GM18526 (cell line): ENCODE results near the gene CFAP92.

ENCODE experiments used
- POLR2A ChIP-seq: IDR thresholded peaks from 3 replicates; pipeline ENCODE4 v1.6.1; 2011; ENCODE audit not compliant: insufficient read length; ENCODE audit errors: extremely low read depth

The CFAP92 gene

DNA sequence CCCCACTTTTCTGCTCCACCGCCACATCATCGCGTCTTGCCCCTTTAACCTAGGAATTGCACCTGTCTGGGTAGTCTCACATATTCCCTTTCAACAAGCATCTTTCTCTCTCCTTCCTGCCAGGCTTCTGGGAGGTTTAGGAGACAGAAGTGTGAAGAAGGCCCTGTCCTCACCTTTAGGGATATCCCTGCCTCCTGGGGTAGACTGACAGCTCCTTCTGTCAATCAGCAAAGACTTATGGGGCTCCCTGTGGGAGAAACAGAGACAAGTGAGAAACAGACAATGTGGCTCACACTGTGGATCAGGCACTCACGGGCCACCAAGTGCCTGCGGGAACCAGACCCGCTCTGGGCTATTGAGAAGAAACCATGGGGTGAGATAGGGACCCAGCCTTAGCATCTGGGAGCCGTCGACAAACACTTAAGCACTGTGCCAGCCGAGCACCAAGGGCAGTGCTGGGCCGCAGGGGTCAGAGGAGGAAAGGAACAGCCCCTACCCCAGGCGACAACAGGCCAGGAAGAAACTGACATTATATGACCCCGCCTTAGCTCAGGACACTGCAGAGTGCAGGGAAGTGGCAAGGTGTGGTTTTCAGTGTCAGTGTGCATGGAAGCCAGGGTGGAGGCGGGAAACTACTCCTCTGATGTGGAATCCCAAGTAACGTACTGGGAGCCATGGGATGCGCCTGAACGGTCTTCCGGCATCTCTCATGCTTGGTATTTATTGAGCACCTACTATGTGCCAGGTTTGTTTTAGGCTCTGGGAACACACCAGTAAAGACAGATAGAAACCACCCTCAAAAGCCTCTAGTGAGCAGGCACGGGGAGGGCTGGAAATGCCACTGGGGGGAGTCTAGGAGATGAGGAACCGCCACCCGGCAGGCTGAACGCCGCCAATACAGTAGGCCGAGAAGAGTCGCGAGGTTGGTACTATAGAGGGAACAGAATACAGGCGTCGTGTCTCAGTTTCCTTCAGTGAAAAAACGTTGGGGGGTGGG, 9.0 kb upstream of the CFAP92 start:
- no peak for TF ChIP-seq POLR2A

GRCh38 chr3:129001806-129002572, 8.1 kb upstream of the CFAP92 start:
- TF ChIP-seq POLR2A, result no peak

- no peak for TF ChIP-seq POLR2A
Measured at GRCh38 chr3:129001101-129001805, 7.4 kb upstream of the CFAP92 start, which contains the start of gene EFCC1. EFCC1 (plus strand) TSS chr3:129001304; CDS start chr3:129001629, 325 bp downstream.

- no peak for TF ChIP-seq POLR2A
Measured at GRCh38 chr3:129000742-129001100, 6.8 kb upstream of the CFAP92 start.

DNA sequence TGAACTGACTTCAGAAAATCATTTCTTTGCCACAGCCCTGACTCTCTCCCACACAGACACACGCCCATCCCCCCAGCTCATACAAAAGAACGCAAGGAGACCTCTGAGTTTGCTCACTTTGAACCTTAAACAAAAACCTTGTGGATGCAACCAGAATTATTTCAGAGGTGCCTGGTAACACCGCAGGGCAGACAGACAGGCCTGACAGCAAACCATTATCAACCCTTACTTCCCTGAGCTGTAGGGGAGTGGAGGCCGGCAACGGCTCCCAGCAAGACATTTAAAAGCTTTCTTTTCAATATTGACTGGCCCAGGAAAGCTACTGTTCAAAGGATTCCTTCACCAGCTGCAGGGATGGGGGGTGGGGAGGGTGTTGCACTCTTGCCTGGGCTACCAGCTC, 5.2 kb upstream of the CFAP92 start:
- TF ChIP-seq POLR2A, result no peak

- TF ChIP-seq POLR2A, result no peak
Measured at GRCh38 chr3:128998561-128998960, 4.7 kb upstream of the CFAP92 start.

DNA sequence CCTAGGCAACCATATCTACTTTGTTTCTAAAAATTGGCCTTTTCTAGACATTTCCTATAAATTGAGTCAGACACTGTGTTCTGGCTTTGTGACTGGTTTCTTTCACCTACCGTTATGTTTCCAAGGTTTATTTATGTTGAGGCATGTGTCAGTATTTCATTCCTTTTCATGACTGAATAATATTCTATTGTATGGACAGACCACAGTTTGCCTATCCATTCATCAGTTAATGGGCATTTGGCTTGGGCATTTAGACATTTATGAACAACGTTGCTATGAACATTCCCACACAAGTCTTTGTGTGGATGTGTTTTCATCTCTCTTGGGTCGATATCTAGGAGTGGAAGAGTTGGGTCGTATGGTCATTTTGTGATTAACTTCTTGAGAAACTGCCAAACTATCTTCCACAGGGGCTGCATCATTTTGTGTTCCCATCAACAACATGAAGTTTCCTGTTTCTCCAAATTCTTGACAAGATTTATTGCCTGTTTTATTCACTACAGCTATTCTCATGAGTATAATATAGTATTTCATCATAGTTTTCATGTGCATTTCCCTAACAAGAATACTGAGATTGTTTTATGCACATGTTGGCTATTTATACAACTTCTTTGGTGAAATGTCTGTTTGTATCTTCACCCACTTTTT, 3.7 kb upstream of the CFAP92 start:
- no peak for TF ChIP-seq POLR2A

GRCh38 chr3:128996726-128997125, 2.9 kb upstream of the CFAP92 start:
- no peak for TF ChIP-seq POLR2A

- no peak for TF ChIP-seq POLR2A
Measured at GRCh38 chr3:128996200-128996599, 2.3 kb upstream of the CFAP92 start.

- no peak for TF ChIP-seq POLR2A
Measured at GRCh38 chr3:128995737-128996136, 1.9 kb upstream of the CFAP92 start.

GRCh38 chr3:128994581-128995546, 988 bp upstream of the CFAP92 start:
- TF ChIP-seq POLR2A, result no peak

GRCh38 chr3:128994173-128994512, 267 bp upstream of the CFAP92 start:
- no peak for TF ChIP-seq POLR2A

- TF ChIP-seq POLR2A, result no peak
Measured at GRCh38 chr3:128992926-128993460, 883 bp downstream of the CFAP92 start.
